ENCODE measurements around the gene ADPRHL1.

DNA sequence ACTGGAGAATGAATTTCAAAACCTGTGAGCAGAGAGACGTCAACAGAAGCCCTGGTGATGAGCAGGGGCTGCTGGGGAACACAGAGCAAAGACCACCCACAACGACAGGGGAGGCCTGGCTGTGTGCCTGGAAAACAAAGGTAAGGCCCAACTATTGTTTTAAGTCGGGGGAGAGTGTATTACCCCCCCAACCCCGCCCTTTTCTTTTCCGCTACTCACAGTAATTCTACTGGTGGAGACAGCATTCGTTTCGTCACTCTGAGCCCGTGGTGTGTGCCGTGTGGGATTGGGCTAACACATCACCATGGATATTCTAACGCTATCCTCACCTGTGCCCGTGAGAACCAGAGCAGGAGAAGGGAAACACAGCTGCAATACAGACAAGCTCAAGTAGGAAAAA lies 18.6 kb upstream of the ADPRHL1 start:
- TF ChIP-seq ZNF274 (IDR thresholded peaks at IDR 0.05; ENCODE audit: low read depth, low read length) (no peak), YY1 (IDR thresholded peaks at IDR 0.05; ENCODE audit: insufficient read depth, insufficient read length) (no peak)
